H9 (cell line): ENCODE results near the gene COLEC12. TPM values are rescaled to one million over a fixed set of nuclear protein-coding genes. Genes with fewer than 3 reads are reported as not detected.

Source experiments
- DNase-seq: peaks from one replicate; pipeline ENCODE4 v3.0.0-alpha.2; 2017
- H2AFZ ChIP-seq: one replicate; pipeline ENCODE4 v1.6.1; 2013; ENCODE audit warnings: mild to moderate bottlenecking, low read length, control low read depth, moderate library complexity
- H2AK5ac ChIP-seq: 2 replicates; pipeline ENCODE4 v1.6.1; 2013; ENCODE audit warnings: low read length, control low read depth, mixed read lengths; ENCODE audit not compliant: insufficient read length
- H2BK120ac ChIP-seq: one replicate; pipeline ENCODE4 v1.6.1; 2013; ENCODE audit warnings: low read depth, mild to moderate bottlenecking, low read length, control low read depth, inconsistent platforms; ENCODE audit not compliant: poor library complexity, severe bottlenecking
- H2BK12ac ChIP-seq: 2 replicates; pipeline ENCODE4 v1.6.1; 2013; ENCODE audit warnings: low read length, control low read depth, mixed read lengths, low read depth; ENCODE audit not compliant: insufficient read length
- H2BK15ac ChIP-seq: 2 replicates; pipeline ENCODE4 v1.6.1; 2013; ENCODE audit warnings: low read depth, low read length, control low read depth
- H2BK20ac ChIP-seq: one replicate; pipeline ENCODE4 v1.6.1; 2013; ENCODE audit warnings: low read depth, mild to moderate bottlenecking, low read length, control low read depth, inconsistent platforms; ENCODE audit not compliant: poor library complexity, severe bottlenecking
- H2BK5ac ChIP-seq: 2 replicates; pipeline ENCODE4 v1.6.1; 2013; ENCODE audit warnings: low read length, control low read depth, mixed read lengths; ENCODE audit not compliant: insufficient read length
- H3K14ac ChIP-seq: 2 replicates; pipeline ENCODE4 v1.6.1; 2013; ENCODE audit warnings: low read length, control low read depth; ENCODE audit not compliant: insufficient read depth
- H3K18ac ChIP-seq: 2 replicates; pipeline ENCODE4 v1.6.1; 2013; ENCODE audit warnings: low read depth, mild to moderate bottlenecking, mixed read lengths, low read length, control low read depth; ENCODE audit not compliant: insufficient read length
- H3K23ac ChIP-seq: 2 replicates; pipeline ENCODE4 v1.6.1; 2013; ENCODE audit warnings: low read length, control low read depth, mixed read lengths, low read depth; ENCODE audit not compliant: insufficient read length
- H3K23me2 ChIP-seq: 2 replicates; pipeline ENCODE4 v1.6.1; 2013; ENCODE audit warnings: low read depth, mild to moderate bottlenecking, mixed read lengths, low read length, control low read depth; ENCODE audit not compliant: insufficient read length, poor library complexity, severe bottlenecking
- H3K27ac ChIP-seq: 2 replicates; pipeline ENCODE4 v1.5.1; 2013; ENCODE audit warnings: low read length, control low read depth, mixed read lengths, low read depth; ENCODE audit not compliant: insufficient read length
- H3K27me3 ChIP-seq: 2 replicates; pipeline ENCODE4 v1.6.1; 2013; ENCODE audit warnings: low read length, control low read depth, inconsistent platforms; ENCODE audit not compliant: insufficient read depth
- H3K4ac ChIP-seq: 2 replicates; pipeline ENCODE4 v1.6.1; 2013; ENCODE audit warnings: low read depth, mild to moderate bottlenecking, control low read depth, inconsistent platforms, low read length, moderate library complexity
- H3K4me1 ChIP-seq: 2 replicates; pipeline ENCODE4 v1.6.1; 2013; ENCODE audit warnings: low read length, control low read depth, inconsistent platforms; ENCODE audit not compliant: insufficient read depth
- H3K4me2 ChIP-seq: 2 replicates; pipeline ENCODE4 v1.6.1; 2013; ENCODE audit warnings: low read length, control low read depth, mixed read lengths; ENCODE audit not compliant: insufficient read length, insufficient read depth
- H3K56ac ChIP-seq: 2 replicates; pipeline ENCODE4 v1.6.1; 2013; ENCODE audit warnings: low read depth, mild to moderate bottlenecking, mixed read lengths, low read length, control low read depth; ENCODE audit not compliant: insufficient read length
- H3K79me1 ChIP-seq: 2 replicates; pipeline ENCODE4 v1.6.1; 2013; ENCODE audit warnings: low read depth, mild to moderate bottlenecking, moderate library complexity, low read length, control low read depth, inconsistent platforms; ENCODE audit not compliant: insufficient read depth, poor library complexity, severe bottlenecking
- H3K79me2 ChIP-seq: 2 replicates; pipeline ENCODE4 v1.6.1; 2013; ENCODE audit warnings: low read length, control low read depth, inconsistent platforms; ENCODE audit not compliant: insufficient read depth
- H3K9ac ChIP-seq: 2 replicates; pipeline ENCODE4 v1.6.1; 2013; ENCODE audit warnings: low read length, control low read depth, mixed read lengths; ENCODE audit not compliant: insufficient read length; ENCODE audit errors: extremely low read depth
- H3K9me3 ChIP-seq: one replicate; pipeline ENCODE4 v1.6.1; 2013; ENCODE audit warnings: low read depth, low read length, inconsistent platforms; ENCODE audit not compliant: control insufficient read depth
- H3T11ph ChIP-seq: one replicate; pipeline ENCODE4 v1.6.1; 2013; ENCODE audit warnings: mild to moderate bottlenecking, low read length, control low read depth, inconsistent platforms
- H4K20me1 ChIP-seq: one replicate; pipeline ENCODE4 v1.6.1; 2013; ENCODE audit not compliant: control insufficient read depth, insufficient read length, insufficient read depth
- H4K5ac ChIP-seq: 2 replicates; pipeline ENCODE4 v1.6.1; 2013; ENCODE audit warnings: low read depth, mild to moderate bottlenecking, mixed read lengths, low read length, control low read depth; ENCODE audit not compliant: insufficient read length
- H4K8ac ChIP-seq: replicated peaks from 2 replicates; pipeline ENCODE4 v1.6.1; 2013; ENCODE audit warnings: low read length, control low read depth, mixed read lengths, low read depth; ENCODE audit not compliant: insufficient read length
- H4K91ac ChIP-seq: 2 replicates; pipeline ENCODE4 v1.6.1; 2013; ENCODE audit warnings: low read depth, mild to moderate bottlenecking, moderate library complexity, mixed read lengths, low read length, control low read depth; ENCODE audit not compliant: insufficient read length
- H3K27ac Mint-ChIP-seq, 3 experiments: 2 replicates in 2 of 3; 3 replicates in 1 of 3; pipeline ENCODE4 v1.8.0; 2020 to 2021; ENCODE audit warnings: mixed read lengths in 3 of 3, mild to moderate bottlenecking in 1 of 3, moderate library complexity in 1 of 3
- H3K27me3 Mint-ChIP-seq: 2 replicates; pipeline ENCODE4 v1.8.0; 2021; ENCODE audit warnings: low read depth, mild to moderate bottlenecking, moderate library complexity, mixed read lengths
- H3K36me3 Mint-ChIP-seq, 3 experiments: 2 replicates in 2 of 3; 3 replicates in 1 of 3; pipeline ENCODE4 v1.8.0; 2020 to 2021; ENCODE audit warnings: low read depth in 3 of 3, mixed read lengths in 3 of 3; ENCODE audit not compliant: insufficient read depth in 1 of 3
- H3K4me1 Mint-ChIP-seq, 2 experiments: 2 replicates each; pipeline ENCODE4 v1.8.0; 2020; ENCODE audit warnings: mixed read lengths in 2 of 2
- H3K4me3 Mint-ChIP-seq, 2 experiments: 2 replicates in 1 of 2; 3 replicates in 1 of 2; pipeline ENCODE4 v1.8.0; 2020 to 2021; ENCODE audit warnings: mild to moderate bottlenecking in 2 of 2, mixed read lengths in 2 of 2, moderate library complexity in 1 of 2
- H3K9me3 Mint-ChIP-seq, 2 experiments: 2 replicates in 1 of 2; 3 replicates in 1 of 2; pipeline ENCODE4 v1.8.0; 2020; ENCODE audit warnings: mild to moderate bottlenecking in 2 of 2, mixed read lengths in 2 of 2, moderate library complexity in 1 of 2
- CTCF ChIP-seq: fragments of 200-600 bp; sonication (generic); conservative IDR thresholded peaks from 3 replicates; pipeline ENCODE4 v1.8.0; 2021; ENCODE audit warnings: antibody characterized with exemption, mild to moderate bottlenecking
- WGBS: extraction: QIAGEN DNeasy Blood & Tissue Kit; methylation state at CpG from one replicate; pipeline ENCODE4 v1.1.7; 2013; ENCODE audit warnings: missing lambda C conversion rate, low lambda C conversion rate, mixed read lengths; ENCODE audit not compliant: insufficient read length; ENCODE audit errors: extremely low coverage; 5-methylcytosine and 5-hydroxymethylcytosine counted together
- total RNA-seq: library from RNA; stranded (reverse); gene quantifications from 2 replicates; pipeline ENCODE4 v1.2.1, GENCODE V29; 2021

The COLEC12 gene
- total RNA-seq, 1 experiment from 2014 or later = 0.70 TPM

DNA sequence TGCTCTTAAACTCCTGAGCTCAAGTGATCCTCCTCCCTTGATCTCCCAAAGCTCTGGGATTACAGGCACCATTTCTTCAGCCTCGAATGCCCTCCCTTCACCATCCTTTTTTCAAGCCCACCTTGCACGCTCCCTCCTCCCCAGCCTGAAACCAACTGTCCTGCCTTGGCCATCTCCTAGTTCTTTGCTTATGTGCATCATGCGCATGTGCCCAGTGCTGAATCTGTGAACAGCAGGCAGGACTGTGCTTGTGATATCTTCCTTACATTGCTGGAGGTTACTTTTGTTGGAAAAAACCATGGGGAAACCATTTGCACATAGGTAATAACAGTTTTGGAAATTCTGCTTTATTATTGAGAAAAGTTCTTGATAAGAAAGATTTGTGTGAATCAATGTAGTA lies 49.5 kb upstream of the COLEC12 start:
- no peaks in the 10 kb centered on the region for H3K79me2 ChIP-seq
- H2BK120ac ChIP-seq = no peak overlapping the region
- Mint-ChIP-seq H3K4me1 (no peaks in the 10 kb centered on the region), H3K27me3 (no peaks in the 10 kb centered on the region; the same call in 1 of the 2 replicates), H3K36me3 (no peaks in the 10 kb centered on the region; a peak in 1 of 7 replicates), H3K9me3 (peaks cover 6 to 10% of the 10 kb centered on the region in 2 experiments; a peak in 4 of 5 replicates), H3K4me3 (no peak overlapping the region), H3K27ac (no peak overlapping the region; a peak in 1 of 7 replicates)
- H3K79me1 ChIP-seq = no peaks in the 10 kb centered on the region
- no peak overlapping the region for H3K4ac ChIP-seq
- no peak overlapping the region for H4K91ac ChIP-seq
- H3K23me2 ChIP-seq = no peaks in the 10 kb centered on the region
- no peaks in the 10 kb centered on the region for H3K27me3 ChIP-seq
- no peak overlapping the region for H3K27ac ChIP-seq
- no CpG with 5 or more reads among the region's 3 CpGs for WGBS
- H2BK12ac ChIP-seq = no peak overlapping the region
- H3K18ac ChIP-seq = no peak overlapping the region
- no peak for DNase-seq
- no peak overlapping the region for H2BK15ac ChIP-seq
- no peaks in the 10 kb centered on the region for H4K20me1 ChIP-seq
- no peak overlapping the region for H3K23ac ChIP-seq
- H4K8ac ChIP-seq = no peak overlapping the region
- no peak overlapping the region for H4K5ac ChIP-seq
- H2AK5ac ChIP-seq = no peak overlapping the region
- no peak overlapping the region for H3K14ac ChIP-seq
- no peak overlapping the region for H2BK20ac ChIP-seq
- no peaks in the 10 kb centered on the region for H3K9me3 ChIP-seq
- no peak overlapping the region for H3T11ph ChIP-seq
- no peak for TF ChIP-seq CTCF
- no peak overlapping the region for H3K4me2 ChIP-seq
- no peaks in the 10 kb centered on the region for H3K4me1 ChIP-seq
- H3K9ac ChIP-seq = no peak overlapping the region
- H3K56ac ChIP-seq = no peak overlapping the region
- H2AFZ ChIP-seq = no peak overlapping the region
- H2BK5ac ChIP-seq = no peak overlapping the region
